ENCODE data around the gene WBP1.
"Not testable (repeated sequence)": the region's sequence is repeated elsewhere in the genome, so short reads cannot be mapped to it uniquely, and the experiment has no call there.

WBP1 gene

DNA sequence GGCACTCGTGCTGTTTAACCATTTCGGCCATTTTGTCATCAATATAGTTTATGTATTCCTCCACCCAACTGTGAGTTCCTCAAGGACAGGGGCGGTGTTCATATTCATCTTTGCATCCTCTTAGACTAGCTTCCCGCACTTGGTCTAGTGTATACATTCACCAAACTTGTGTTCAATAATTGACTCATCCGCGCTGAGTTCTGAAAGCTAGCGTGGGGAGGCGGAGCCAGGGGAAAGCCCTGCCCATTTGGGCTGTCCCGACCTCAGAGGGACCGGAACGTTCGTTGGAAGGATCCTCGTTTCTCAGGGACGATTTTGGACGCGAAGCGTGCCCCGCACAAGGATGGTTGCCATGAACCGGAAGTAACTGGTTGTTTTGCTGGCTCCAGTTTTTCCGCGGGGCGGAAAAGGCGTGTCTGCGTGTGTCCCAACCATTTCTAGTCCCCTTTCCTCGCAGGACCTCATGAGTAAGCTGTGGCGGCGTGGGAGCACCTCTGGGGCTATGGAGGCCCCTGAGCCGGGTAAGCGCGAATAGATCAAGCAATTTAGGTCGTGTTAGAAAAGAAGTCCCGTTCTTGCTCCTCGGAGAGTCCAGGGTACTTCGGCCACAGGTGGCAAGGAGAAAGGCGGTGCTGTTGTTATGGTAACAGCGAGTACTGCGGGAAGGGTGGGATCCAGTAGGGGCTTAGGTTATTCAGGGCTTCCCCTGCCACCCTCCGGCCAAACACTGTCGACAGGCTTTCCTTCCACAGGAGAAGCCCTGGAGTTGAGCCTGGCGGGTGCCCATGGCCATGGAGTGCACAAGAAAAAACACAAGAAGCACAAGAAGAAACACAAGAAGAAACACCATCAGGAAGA lies 3.4 kb upstream of the WBP1 start, which contains the start of gene INO80B:
Gene INO80B (plus strand): TSS at position 434 of the 858 bp plus-strand sequence. CDS start 30 bp downstream, at position 464.
- peak; percentile 45 to 54 for ATAC-seq

GRCh38 chr2:74457129-74457548 lies 1.1 kb upstream of the WBP1 start:
- no peak for ATAC-seq

DNA sequence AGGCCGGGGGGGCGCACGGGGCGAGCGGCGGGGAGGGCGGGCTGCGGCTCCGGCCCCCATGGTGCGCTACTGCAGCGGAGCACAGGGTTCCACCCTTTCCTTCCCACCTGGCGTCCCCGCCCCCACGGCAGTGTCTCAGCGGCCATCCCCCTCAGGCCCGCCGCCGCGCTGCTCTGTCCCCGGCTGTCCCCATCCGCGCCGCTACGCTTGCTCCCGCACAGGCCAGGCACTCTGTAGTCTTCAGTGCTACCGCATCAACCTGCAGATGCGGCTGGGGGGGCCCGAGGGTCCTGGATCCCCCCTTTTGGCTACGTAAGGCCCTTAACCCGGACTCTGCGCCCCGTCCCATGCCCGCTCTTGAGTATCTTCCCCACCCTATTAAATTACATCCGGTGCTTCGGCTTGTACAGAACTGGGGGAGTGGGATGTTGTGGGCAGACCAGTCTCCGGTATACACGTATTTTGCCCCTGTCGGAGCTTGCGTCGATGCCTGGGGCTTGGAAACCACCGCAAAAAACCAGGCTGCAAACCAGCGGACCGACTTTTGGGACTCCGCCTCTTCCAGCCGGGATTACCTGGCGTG lies 598 bp upstream of the WBP1 start:
- peak; percentile 18 to 23 for ATAC-seq

DNA sequence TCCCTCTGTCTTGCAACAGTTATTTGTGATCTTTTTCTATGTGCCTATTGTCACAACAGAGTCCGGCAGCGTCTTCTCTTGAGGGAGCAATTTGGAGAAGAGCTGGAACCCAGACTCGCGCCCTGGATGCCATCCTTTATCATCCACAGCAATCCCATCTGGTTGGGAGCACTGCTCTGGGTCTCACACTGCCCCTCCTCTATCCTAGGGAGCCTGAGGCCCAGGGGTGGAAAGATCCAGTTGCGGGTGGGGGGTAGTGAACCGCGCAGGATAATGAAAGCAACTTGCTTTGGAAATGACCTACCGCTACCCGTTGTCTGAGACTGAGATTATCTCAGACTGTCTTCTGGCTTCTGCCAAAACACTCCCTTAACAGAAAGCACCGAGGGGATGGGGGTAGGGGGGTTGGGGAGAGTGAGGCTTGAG lies 713 bp downstream of the WBP1 start:
- ATAC-seq, result no peak

DNA sequence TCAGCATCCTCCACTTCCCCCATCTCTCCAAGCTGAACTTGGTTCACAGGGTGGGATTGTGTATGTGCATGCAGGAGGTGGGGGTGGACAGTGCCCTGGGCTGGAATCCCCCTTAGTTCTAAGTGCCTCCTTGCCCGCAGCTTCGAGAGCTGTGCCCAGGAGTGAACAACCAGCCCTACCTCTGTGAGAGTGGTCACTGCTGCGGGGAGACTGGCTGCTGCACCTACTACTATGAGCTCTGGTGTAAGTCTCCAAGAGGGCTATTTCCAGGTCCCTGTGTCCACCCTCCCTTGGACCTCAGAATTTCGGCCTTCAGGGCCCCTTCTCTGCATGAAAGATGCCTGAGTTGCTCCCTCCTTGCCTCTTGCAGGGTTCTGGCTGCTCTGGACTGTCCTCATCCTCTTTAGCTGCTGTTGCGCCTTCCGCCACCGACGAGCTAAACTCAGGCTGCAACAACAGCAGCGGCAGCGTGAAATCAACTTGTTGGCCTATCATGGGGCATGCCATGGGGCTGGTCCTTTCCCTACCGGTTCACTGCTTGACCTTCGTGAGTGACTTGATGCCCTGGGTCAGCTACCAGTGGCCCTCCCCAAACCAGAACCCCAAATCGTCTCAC lies 1.4 kb downstream of the WBP1 start:
- ATAC-seq, result not testable (repeated sequence)

DNA sequence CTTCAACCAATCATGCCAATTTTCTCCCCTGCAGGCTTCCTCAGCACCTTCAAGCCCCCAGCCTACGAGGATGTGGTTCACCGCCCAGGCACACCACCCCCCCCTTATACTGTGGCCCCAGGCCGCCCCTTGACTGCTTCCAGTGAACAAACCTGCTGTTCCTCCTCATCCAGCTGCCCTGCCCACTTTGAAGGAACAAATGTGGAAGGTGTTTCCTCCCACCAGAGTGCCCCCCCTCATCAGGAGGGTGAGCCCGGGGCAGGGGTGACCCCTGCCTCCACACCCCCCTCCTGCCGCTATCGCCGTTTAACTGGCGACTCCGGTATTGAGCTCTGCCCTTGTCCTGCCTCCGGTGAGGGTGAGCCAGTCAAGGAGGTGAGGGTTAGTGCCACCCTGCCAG lies 1.9 kb downstream of the WBP1 start:
- not testable (repeated sequence) for ATAC-seq

- ATAC-seq, result no peak
Observed at GRCh38 chr2:74461187-74462053, 3.2 kb downstream of the WBP1 start.

- ATAC-seq, result no peak
Observed at GRCh38 chr2:74462054-74462785, 4.0 kb downstream of the WBP1 start.

DNA sequence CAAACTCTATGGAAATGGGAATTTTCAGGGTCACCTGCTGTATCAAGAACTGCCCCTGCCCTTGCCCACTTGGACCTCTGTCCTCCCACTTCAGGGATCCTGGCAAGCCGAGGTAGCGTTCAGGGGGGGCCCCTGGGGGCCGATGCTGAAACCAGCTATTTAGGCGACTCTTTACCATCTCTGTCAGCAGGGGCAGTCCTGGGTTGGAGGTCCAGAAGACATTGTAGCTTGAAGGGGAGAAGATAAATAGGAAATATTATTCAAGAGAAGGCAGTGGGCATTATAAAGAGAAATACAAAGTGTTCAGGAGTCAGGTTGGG lies 4.5 kb downstream of the WBP1 start:
- ATAC-seq, result no peak

DNA sequence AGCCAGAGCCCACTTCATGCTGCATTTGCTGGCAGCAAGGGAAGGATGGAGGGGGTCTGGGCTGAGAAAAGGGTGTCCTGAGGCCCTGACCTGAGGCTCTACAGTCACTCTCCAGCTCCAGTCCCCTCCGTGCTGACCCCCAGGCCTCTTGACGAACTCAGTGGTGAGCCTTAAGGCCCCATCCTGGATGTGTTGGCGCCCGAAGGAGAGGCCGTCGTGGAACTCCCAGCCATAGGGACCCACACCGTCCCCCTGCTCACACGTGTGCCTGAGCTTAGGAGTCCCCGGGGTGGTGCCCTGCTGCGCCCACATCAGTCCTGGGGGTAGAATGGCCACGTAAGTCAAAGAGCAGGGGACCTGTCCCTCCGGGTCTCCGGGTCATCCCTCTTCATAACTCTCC lies 6.2 kb downstream of the WBP1 start:
- ATAC-seq, result no peak

- ATAC-seq, result not testable (repeated sequence)
Observed at GRCh38 chr2:74470742-74471141, 12.5 kb downstream of the WBP1 start.

DNA sequence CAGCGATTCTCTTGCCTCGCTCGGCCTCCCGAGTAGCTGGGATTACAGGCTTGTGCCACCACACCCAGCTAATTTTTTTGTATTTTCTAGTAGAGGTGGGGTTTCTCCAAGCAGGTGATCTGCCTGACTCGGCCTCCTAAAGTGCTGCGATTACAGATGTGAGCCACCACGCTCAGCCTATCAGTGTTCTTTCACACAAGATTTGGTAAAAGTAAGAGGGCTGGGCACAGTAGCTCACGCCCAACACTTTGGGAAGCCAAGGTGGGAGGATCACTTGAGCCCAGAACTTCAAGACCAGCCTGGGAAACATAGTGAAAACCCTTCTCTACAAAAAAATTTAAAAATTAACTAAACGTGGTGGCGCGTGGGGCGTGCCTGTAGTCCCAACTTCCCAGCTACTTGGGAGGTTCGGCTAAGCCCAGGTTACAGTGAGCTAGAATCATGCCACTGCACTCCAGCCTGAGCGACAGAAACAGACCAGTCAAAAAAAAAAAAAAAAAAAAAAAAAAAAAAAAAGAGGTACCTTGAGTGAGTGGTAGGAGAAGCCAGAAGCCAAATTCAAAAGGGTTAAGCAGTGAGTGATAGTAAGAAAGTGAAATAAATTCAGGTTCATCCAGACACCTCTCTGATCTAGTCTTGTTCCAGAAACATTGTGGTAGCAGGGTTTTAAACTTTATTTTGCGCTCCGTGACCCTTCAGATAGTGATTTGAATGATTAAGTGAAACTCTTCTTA lies 13.3 kb downstream of the WBP1 start:
- ATAC-seq, result peak in 1 of 2 donors; percentile 1

GRCh38 chr2:74472086-74472944 lies 14.1 kb downstream of the WBP1 start, which contains the start of gene MRPL53:
Gene MRPL53, minus strand, starts transcription at chr2:74472680. Its CDS starts 20 bp downstream, at chr2:74472660.
- peak; percentile 94 to 97 for ATAC-seq

DNA sequence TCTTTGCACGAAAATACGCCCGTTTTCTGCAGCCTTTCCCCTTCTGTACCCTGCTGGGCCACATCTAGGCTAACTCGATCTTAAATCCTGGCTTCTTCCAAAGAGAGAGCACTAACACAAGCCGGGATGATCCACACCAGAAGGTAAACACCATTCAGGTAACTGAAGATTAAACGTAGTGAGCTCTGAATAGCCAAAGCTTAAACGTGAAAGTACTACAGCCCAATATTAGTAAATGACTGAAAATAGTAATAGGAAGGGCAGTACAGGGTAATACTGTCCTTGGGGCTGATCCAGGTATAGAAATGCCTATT lies 14.7 kb downstream of the WBP1 start:
- no peak for ATAC-seq

- ATAC-seq, result no peak
Observed at GRCh38 chr2:74474481-74474880, 16.2 kb downstream of the WBP1 start.

DNA sequence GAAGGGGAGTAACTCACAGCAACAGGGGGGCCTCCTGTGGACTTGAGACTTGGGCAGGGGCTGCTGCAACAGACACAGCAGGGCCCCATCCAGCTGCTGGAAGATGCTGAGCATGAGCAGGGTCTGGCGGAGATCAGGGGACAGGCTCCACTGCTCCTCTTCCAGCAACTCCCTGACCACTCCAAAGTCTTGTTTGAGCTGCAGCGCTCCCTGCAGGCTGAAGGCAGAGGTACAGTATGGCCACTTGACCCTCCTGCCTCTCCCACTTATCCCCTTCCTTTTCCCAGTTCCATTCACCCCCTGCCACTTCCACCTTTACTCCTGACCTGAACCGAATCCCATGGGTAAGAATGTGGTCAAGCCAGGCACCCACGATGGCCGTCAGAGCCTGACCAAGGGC lies 16.7 kb downstream of the WBP1 start:
- ATAC-seq, result no peak

GRCh38 chr2:74481431-74481830 lies 23.2 kb downstream of the WBP1 start:
- ATAC-seq, result no peak

DNA sequence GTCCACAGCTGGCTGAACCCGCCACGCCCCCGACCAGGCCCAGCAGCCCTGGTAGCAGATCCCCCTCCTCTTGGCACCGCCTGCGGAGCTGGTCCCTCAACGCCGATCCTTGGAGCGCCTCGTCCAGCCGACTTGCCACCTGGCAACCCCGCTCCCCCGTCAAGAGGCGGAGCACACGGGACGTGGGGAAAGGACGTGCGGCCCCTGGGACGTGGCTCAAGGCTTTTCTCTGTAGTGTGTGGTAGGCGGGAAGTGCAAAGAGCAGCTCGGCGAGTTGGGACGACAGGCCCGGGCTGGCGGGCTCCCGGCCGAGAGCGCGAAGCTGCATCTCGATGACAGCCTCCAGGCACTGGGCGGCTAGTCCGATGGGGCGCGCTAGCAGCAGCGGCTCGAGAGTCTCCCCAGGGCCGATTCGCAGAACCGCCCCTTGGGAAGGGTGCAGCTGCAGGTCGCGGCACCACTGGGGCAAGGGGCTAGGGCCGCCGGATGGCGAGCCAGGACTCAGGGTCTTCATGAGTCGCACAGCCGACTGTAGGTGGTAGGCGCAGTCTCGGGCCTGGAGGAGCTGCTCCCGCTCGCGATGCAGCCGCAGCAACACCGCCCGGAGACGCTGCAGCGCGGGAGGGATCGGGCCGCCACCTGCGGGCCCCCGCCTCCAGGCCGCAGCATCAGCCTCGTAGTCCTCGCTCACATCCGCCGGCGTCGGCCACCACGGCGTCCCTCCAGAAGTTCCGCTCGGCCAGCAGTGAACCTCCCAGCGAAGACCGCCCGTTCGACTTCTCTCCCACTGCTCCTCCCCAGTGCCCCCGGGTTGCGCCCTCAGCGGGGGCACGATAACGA lies 23.9 kb downstream of the WBP1 start:
- ATAC-seq, result peak; percentile 47 to 49
